ENCODE results near the gene OTUD3. TPM values are rescaled to one million over a fixed set of nuclear protein-coding genes. Genes with fewer than 3 reads are reported as not detected.
"Not testable (repeated sequence)": the region's sequence is repeated elsewhere in the genome, so short reads cannot be mapped to it uniquely, and the experiment has no call there.

OTUD3 gene
- total RNA-seq, 1 donor from 2014 or later, result 3.5 TPM

GRCh38 chr1:19846338-19846737 lies 35.9 kb upstream of the OTUD3 start:
- no peak overlapping the region for H3K4me3 ChIP-seq (ENCODE audit: low read depth, low read length)
- TF ChIP-seq, protein P1, sequence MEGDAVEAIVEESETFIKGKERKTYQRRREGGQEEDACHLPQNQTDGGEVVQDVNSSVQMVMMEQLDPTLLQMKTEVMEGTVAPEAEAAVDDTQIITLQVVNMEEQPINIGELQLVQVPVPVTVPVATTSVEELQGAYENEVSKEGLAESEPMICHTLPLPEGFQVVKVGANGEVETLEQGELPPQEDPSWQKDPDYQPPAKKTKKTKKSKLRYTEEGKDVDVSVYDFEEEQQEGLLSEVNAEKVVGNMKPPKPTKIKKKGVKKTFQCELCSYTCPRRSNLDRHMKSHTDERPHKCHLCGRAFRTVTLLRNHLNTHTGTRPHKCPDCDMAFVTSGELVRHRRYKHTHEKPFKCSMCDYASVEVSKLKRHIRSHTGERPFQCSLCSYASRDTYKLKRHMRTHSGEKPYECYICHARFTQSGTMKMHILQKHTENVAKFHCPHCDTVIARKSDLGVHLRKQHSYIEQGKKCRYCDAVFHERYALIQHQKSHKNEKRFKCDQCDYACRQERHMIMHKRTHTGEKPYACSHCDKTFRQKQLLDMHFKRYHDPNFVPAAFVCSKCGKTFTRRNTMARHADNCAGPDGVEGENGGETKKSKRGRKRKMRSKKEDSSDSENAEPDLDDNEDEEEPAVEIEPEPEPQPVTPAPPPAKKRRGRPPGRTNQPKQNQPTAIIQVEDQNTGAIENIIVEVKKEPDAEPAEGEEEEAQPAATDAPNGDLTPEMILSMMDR (conservative IDR thresholded peaks at IDR 0.05; ENCODE audit: low read depth, low read length), result no peak
- no peak for DNase-seq (ENCODE audit: low read depth)

DNA sequence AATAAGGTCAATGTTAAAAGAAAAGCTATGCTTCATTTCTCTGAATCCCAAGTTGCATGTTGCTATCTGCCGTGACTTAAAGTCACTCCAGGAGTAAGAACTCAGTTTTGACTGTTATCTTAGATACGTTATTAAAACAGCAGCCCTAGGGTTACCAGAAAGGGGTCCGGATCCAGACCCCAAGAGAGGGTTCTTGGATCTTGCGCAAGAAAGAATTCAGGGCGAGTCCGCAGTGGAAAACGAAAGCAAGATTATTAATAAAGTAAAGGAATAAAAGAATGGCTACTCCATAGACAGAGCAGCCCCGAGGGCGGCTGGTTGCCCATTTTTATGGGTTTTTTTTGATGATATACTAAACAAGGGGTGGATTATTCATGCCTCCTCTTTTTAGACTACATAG lies 34.9 kb upstream of the OTUD3 start:
- DNase-seq (ENCODE audit: low read depth); H3K4me3 ChIP-seq (ENCODE audit: low read depth, low read length): not testable (repeated sequence)

GRCh38 chr1:19849307-19849706 lies 32.9 kb upstream of the OTUD3 start:
- not testable (repeated sequence) for DNase-seq (ENCODE audit: low read depth); H3K4me3 ChIP-seq (ENCODE audit: low read depth, low read length)

DNA sequence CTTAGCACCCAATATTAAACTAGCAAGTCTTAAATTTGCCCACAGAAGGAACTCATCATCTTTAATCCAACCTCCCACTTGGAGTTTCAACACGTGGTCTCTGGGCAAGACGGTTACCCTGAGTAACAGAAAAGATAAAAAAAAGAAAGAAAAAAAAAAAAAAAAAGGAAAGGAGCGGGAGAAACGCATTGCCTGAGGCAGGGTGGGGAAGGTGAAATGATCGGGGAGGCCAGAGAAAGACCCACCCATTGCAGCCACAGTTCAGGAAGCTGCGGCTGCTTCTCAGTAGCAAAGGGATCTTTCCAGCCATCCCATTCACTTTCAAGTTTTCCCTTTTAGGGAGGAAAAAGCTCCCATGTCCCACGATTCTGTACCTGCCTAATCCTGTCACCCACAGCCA lies 32.0 kb upstream of the OTUD3 start:
- TF ChIP-seq, protein P1 (conservative IDR thresholded peaks at IDR 0.05; ENCODE audit: low read depth, low read length), result no peak
- no peak overlapping the region for H3K4me3 ChIP-seq (ENCODE audit: low read depth, low read length)
- no peak for DNase-seq (ENCODE audit: low read depth)

GRCh38 chr1:19852036-19852435 lies 30.2 kb upstream of the OTUD3 start:
- H3K4me3 ChIP-seq (ENCODE audit: low read depth, low read length), result no peak overlapping the region
- DNase-seq (ENCODE audit: low read depth), result no peak
- TF ChIP-seq, protein P1 (conservative IDR thresholded peaks at IDR 0.05; ENCODE audit: low read depth, low read length), result no peak

DNA sequence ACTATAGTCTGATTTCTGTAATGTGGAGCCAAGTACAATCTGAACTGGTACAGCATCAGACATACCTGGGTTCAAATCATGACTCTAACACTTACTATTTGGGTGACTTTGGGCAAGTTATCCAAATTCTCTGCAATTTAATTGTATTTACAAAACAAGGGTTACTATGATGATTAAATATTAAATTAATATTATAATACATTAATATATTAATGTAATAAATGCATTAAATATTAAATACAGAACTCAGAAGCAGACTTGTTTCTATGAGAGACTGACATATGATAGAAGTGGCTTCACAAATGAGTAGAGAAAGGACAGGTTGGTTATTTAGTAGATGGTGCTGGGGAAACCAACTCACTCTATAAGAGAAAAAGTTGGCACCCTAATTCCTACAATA lies 27.3 kb upstream of the OTUD3 start:
- TF ChIP-seq, protein P1 (conservative IDR thresholded peaks at IDR 0.05; ENCODE audit: low read depth, low read length), result no peak
- no peak for DNase-seq (ENCODE audit: low read depth)
- no peak overlapping the region for H3K4me3 ChIP-seq (ENCODE audit: low read depth, low read length)

- DNase-seq (ENCODE audit: low read depth), result no peak
- H3K4me3 ChIP-seq (ENCODE audit: low read depth, low read length), result no peak overlapping the region
- TF ChIP-seq, protein P1 (conservative IDR thresholded peaks at IDR 0.05; ENCODE audit: low read depth, low read length), result no peak
Measured at GRCh38 chr1:19858893-19859292, 23.3 kb upstream of the OTUD3 start.

DNA sequence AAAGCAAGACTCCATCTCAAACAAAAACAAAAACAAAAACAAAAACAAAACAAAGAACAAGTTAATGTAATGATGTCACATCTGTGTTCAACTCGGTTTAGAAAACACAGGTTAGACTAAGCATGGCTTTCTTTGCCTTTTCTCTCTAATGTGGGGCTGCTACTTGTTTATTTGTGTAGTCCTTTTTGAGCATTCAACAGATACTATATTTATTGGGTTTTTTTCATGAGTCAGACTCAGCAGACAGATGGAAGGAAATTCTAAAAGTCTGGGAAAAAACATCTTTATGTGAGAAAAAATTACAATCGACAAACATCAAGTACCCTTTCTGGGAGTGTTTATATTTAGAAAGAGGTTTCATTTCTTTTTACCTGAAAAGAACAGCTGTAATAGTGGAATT lies 22.3 kb upstream of the OTUD3 start:
- no peak overlapping the region for H3K4me3 ChIP-seq (ENCODE audit: low read depth, low read length)
- DNase-seq (ENCODE audit: low read depth), result no peak
- TF ChIP-seq, protein P1 (conservative IDR thresholded peaks at IDR 0.05; ENCODE audit: low read depth, low read length), result no peak

Data from epithelial cell of proximal tubule (primary cell).